CMK (cell line): ENCODE measurements around the gene COL27A1.

ENCODE experiments used
- DNase-seq: peaks from one replicate; pipeline ENCODE4 v3.0.0-alpha.2; 2010; ENCODE audit warnings: low read depth

The COL27A1 gene

GRCh38 chr9:114149181-114149580 lies 6.2 kb upstream of the COL27A1 start:
- DNase-seq: no peak

GRCh38 chr9:114149765-114150340 lies 5.5 kb upstream of the COL27A1 start:
- no peak for DNase-seq

GRCh38 chr9:114150608-114151007 lies 4.7 kb upstream of the COL27A1 start:
- no peak for DNase-seq

DNA sequence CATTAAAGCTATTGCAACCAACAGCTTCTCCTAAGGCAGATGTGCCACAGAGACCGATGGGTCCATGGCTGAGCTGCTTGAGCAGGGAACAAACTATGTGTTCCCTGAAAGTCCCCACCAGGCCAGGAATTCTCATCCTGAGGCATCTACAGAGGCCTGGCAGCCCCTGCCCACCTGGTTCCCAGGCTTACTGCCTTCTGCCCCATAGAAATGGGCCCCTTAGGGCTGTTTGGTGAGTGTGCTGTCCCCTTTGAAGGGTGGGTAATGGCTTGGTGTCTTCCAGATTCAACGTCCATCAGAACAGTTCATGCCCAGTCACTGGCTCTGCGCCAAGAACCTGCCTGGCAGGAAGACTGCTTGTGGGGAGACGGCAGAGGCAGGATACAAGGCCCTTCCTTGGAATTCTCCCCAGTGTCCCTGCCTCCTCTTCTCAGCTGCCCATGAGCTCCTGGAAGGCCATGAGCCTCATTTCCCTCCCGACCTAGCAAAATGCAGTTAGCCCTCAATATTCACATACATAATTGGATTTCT lies 3.8 kb upstream of the COL27A1 start:
- DNase-seq: no peak

GRCh38 chr9:114153761-114154599 lies 1.4 kb upstream of the COL27A1 start:
- DNase-seq: no peak

DNA sequence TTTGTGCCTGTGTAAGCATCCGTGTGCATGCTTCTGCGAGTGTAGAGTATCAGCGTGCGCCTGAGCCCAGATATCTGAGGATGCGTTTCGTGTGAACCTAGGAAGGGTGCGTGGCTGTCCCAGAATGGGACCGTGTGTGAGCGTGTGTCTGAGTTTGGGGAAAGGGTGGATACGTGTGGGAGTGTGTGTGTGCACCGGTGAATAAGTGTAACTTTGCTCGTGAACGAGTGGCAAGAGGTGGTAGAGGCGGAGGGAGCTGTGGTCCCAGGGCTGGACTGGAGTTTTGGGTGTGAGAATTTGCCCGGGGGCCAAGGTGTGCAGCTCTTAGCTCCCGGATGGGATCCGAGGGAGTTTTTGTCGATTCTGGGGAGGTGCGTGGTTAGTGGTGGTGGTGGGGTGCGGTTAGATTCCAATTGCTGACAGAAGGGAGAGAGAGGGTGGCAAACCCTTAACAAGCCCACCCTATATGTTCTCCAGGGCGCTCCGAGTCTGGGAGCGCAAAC lies 686 bp upstream of the COL27A1 start:
- no peak for DNase-seq

GRCh38 chr9:114155995-114156656 lies 789 bp downstream of the COL27A1 start:
- no peak for DNase-seq

- no peak for DNase-seq
Measured at GRCh38 chr9:114156657-114157421, 1.5 kb downstream of the COL27A1 start.

DNA sequence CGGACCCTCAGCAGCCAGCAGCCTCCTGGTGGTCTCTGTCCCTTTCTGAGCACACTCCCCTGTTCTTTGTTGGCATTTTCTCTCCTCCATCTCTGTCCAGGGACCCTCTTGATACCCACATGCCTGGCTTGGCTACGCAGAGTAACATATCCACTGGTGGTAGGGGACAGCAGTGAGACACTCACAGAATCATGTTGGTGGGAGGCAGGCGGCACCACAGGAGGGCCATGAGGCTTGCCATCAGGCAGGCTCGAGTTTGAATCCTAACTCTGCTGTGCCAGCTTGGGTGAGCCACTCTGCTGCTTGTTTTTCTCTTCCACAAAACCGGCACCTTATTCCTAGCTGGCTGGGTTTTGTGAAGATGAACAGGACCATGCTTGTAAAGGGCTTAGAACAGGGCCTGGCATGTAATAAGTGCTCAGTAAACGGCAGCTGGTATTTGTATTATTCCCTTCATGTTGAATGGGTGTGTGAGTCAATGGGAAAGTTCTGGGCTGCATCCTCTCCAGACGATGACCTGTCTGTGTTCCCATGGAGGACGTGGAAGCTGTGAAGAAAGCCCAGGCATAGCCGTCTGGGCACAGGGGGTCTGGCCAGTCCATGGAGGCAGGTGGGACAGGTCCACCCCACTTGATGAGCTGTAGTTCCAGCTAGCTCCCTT lies 2.3 kb downstream of the COL27A1 start:
- DNase-seq: no peak

DNA sequence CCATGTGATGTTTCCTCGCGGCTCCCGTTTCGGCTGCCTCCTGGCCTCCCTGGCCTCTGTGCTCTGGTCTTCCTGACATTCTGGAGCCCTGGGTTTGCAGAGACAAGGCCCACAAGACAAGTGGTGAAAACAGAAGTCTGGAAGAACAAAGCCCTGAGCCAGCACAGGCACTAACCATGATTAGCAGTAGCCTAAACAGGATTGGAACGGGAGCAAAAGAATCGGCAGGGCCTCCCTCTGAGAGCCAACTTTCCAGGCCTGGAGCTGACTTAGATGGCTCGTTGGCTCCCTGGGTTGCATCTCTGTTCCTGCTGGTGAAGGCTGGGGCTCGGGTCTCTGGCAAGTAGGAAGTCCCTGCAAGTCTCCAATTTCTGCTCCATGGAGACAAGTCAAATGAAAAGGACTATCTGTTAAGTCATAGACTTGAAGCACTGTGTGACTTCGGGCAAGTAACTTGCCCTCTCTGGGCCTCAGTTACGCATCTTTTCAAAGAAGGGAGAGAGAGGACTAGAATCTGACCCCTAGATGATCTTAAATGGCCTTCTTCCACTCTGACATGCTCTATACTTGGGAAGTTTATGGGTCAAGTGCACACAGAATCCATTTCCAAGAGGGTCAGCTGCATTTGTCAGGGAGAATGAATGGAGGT lies 3.3 kb downstream of the COL27A1 start:
- DNase-seq: no peak

GRCh38 chr9:114159691-114160090 lies 4.4 kb downstream of the COL27A1 start:
- DNase-seq: no peak

- no peak for DNase-seq
Measured at GRCh38 chr9:114161513-114161912, 6.2 kb downstream of the COL27A1 start.

GRCh38 chr9:114163517-114163951 lies 8.2 kb downstream of the COL27A1 start:
- DNase-seq: no peak

DNA sequence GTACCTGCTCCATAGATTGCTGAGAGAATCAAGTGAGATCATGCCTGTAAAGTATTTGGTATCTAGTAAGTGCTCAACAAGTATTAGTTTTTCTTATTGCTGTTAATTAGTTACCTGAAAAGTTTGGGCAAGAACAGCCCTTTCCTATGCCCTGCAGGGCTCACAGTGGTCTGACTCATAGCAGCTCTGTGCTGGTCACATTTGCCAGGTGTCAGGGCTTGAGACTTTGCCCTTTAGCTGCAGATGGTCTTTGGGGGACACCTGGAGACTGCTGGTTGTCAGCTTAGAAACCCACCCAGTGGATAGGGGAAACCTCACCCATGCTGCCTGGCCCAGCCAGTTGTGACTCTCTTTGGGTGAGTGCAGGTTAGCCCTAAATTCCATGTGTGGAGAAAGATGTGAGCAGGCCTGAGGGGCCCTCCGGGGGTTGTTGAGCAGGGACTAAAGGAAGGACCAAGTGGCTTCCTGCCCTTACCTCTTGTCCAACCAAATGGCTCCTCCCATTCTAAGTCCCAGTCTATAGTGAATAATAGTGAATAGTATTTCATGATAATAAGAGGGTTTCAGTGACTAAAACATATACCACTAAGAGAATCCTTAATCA lies 9.0 kb downstream of the COL27A1 start:
- no peak for DNase-seq

DNA sequence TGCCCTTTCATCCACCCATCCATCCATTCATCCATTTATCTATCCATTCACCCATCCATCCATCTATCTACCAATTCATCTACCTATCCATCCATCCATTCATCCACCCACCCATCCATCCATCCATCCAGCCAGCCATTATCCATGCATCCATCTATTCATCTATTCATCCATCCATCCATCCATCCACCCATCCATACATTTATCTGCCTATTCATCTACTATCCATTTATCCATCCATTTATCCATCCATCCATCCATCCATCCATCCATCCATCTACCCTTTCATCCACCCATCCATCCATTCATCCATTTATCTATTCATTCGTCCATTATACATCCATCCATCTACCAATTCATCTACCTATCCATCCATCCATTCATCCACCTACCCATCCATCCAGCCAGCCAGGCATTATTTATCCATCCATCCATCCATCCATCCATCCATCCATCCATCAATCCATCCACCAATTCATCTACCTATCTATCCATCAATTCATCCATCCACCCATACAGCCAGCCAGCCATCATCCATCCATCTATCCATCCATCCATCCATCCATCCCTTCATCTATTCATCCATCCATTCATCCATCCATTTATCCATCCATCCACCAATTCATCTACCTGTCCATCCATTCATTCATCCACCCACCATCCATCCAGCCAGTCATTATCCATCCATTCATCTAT lies 10.2 kb downstream of the COL27A1 start:
- DNase-seq: no peak

DNA sequence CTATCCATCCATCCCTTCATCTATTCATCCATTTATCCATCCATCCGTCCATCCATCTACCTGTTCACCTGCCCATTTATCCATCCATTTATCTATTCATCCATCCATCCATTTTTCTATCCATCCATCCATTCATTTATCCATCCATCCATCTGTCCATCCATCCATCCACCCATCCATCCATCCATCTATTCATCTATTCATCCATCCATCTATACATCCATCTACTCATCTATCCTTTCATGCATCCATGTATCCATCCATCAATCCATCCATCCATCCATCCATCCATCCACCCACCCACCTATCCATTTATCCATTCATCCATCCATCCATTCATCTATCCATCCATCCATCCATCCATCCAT lies 10.8 kb downstream of the COL27A1 start:
- no peak for DNase-seq

DNA sequence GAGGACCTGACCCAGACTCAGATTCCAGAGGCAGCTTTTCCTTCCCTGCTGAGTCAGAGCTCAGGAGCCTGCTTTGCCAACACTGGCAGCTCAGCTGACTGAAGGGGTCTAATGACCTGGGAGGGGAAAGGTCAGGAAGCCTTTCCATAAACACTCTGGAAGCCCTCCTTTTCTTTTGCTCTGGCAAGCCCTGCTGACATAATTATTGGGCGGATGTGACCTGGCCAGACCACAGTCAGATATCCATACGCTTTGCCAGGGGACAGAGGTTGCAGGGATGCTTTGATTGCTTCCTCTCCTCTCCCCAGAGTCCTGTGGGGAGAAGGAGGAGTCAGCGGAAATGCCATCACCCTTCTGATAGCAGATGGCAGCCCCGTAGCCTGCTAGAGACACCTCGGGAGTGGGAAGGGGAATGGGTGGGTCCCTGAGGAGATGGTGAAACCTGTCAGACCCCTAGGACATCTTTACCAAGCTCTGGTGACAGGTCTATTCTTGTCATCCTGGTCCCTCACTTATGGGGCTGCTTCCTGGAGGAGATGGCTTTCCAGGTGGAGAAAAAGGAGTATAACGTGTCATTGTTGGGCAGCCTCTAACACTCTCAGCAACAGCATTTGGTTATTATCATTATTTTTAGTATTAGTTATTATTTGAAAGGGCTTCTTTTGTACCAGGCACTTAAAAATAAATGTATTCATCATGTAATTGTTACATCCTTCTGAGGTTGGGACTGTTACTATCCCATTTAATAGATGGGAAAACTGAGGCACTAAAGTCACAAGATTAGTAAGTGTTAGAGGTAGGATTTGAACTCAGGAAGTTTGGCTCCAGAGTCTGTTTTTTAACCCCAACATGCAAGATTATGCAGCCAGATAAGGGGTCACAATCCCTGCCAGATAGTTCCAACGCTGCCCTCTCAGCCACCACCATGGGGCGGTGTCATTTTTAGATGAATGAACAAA lies 11.6 kb downstream of the COL27A1 start:
- DNase-seq: no peak

- DNase-seq: no peak
Measured at GRCh38 chr9:114167591-114168091, 12.3 kb downstream of the COL27A1 start.
